HCT116 (cell line): ENCODE measurements around the gene C6orf62. TPM values are rescaled to one million over a fixed set of nuclear protein-coding genes. Genes with fewer than 3 reads are reported as not detected.

ENCODE experiments used
- ATAC-seq: fragments of 200-7000 bp; cut with Tn5 transposase; 2 replicates; pipeline ENCODE4 v1.9.1; 2020; ENCODE audit warnings: mild to moderate bottlenecking, moderate library complexity
- Bru-seq: library from RNA; stranded (reverse); fragments of 400-500 nt; gene quantifications from one replicate; lab custom pipeline; 2021; lab: Mats Ljungman, UMichigan
- BruChase-seq, 2 experiments: library from RNA; stranded (reverse); fragments of 400-500 nt; gene quantifications; one replicate each; lab custom pipeline; 2021; lab: Mats Ljungman, UMichigan
- BruUV-seq: library from RNA; stranded (reverse); fragments of 400-500 nt; replicated peaks from 2 replicates; lab custom pipeline; 2021; lab: Mats Ljungman, UMichigan
- CTCF ChIA-PET: fragments of 300-600 bp; sonication (Branson Sonifier 250); formaldehyde crosslinking; loops from one replicate; lab custom pipeline; 2021; ENCODE audit warnings: antibody characterized with exemption; lab: Charles Lee
- POLR2A ChIA-PET: fragments of 300-600, 350-600 bp; sonication (Branson Sonifier 250); formaldehyde crosslinking; loops from one replicate; lab custom pipeline; 2021; ENCODE audit warnings: antibody characterized with exemption; lab: Charles Lee
- RAD21 ChIA-PET, 2 experiments: fragments of 300-600 bp; sonication (Branson Sonifier 250); formaldehyde crosslinking; loops; one replicate each; lab custom pipeline; 2023; ENCODE audit warnings: low total read pairs in 2 of 2; ENCODE audit not compliant: uncharacterized antibody in 2 of 2, unreplicated experiment in 2 of 2, low non-redundant PET in 1 of 2; lab: Charles Lee
- DNase-seq: peaks from one replicate; pipeline ENCODE4 v3.0.0-alpha.2; 2010; ENCODE audit warnings: low read depth, low spot score
- H2AFZ ChIP-seq: fragments of 200-600 bp; shearing (Covaris generic), sonication (generic); 2 replicates; pipeline ENCODE4 v1.6.1; 2017; ENCODE audit warnings: low read depth, mixed run types, mixed read lengths, antibody characterized with exemption, low read length; ENCODE audit not compliant: poor library complexity, severe bottlenecking
- H3K27ac ChIP-seq: 2 replicates; pipeline ENCODE4 v1.5.1; 2012; ENCODE audit warnings: low read depth, low read length
- H3K27me3 ChIP-seq: fragments of 200-600 bp; sonication (generic); 2 replicates; pipeline ENCODE4 v1.6.1; 2016; ENCODE audit warnings: mixed run types, low read length, mixed read lengths; ENCODE audit not compliant: insufficient read depth
- H3K36me3 ChIP-seq, 2 experiments: fragments of 200-500 bp in 1 of 2; fragments of 200-600 bp in 1 of 2; sonication (Bioruptor generic) in 1 of 2; sonication (generic) in 1 of 2; 2 replicates each; pipeline versions ENCODE4 v1.5.1 to v1.6.1; 2014 to 2016; ENCODE audit warnings: low read length in 2 of 2, inconsistent platforms in 1 of 2, mixed read lengths in 1 of 2, mixed run types in 1 of 2; ENCODE audit not compliant: insufficient read depth in 2 of 2, control insufficient read depth in 1 of 2
- H3K4me1 ChIP-seq, 2 experiments: fragments of 200-600 bp in 1 of 2; sonication (generic) in 1 of 2; 2 replicates each; pipeline versions ENCODE4 v1.5.1 to v1.6.1; 2012 to 2017; ENCODE audit warnings: low read length in 2 of 2, inconsistent platforms in 1 of 2, mild to moderate bottlenecking in 1 of 2, mixed read lengths in 1 of 2, mixed run types in 1 of 2, moderate library complexity in 1 of 2; ENCODE audit not compliant: insufficient read depth in 2 of 2, control insufficient read depth in 1 of 2
- H3K4me2 ChIP-seq: fragments of 200-600 bp; sonication (generic); 2 replicates; pipeline ENCODE4 v1.6.1; 2017; ENCODE audit warnings: mixed run types, low read length, mixed read lengths
- H3K4me3 ChIP-seq, 2 experiments: fragments of 200-600 bp in 1 of 2; sonication (generic) in 1 of 2; replicated peaks in 1 of 2; 2 replicates each; pipeline ENCODE4 v1.5.1; 2011 to 2016; ENCODE audit warnings: low read length in 2 of 2, control low read depth in 1 of 2, low read depth in 1 of 2, mild to moderate bottlenecking in 1 of 2, mixed read lengths in 1 of 2, mixed run types in 1 of 2
- H3K79me2 ChIP-seq: fragments of 200-600 bp; sonication (generic); 2 replicates; pipeline ENCODE4 v1.6.1; 2017; ENCODE audit warnings: mild to moderate bottlenecking, mixed run types, low read length, moderate library complexity, mixed read lengths; ENCODE audit not compliant: insufficient read depth
- H3K9ac ChIP-seq: fragments of 200-600 bp; sonication (generic); 2 replicates; pipeline ENCODE4 v1.6.1; 2016; ENCODE audit warnings: low read length, mixed read lengths
- H3K9me2 ChIP-seq: fragments of 200-600 bp; sonication (generic), shearing (Covaris generic); 2 replicates; pipeline ENCODE4 v1.6.1; 2017; ENCODE audit warnings: mixed run types, mild to moderate bottlenecking, moderate library complexity; ENCODE audit not compliant: insufficient read depth
- H3K9me3 ChIP-seq, 2 experiments: fragments of 200-500 bp in 1 of 2; fragments of 200-600 bp in 1 of 2; sonication (Bioruptor generic) in 1 of 2; sonication (generic) in 1 of 2; 2 replicates each; pipeline ENCODE4 v1.6.1; 2014 to 2017; ENCODE audit warnings: low read length in 2 of 2, mixed read lengths in 2 of 2, inconsistent platforms in 1 of 2, low read depth in 1 of 2, mild to moderate bottlenecking in 1 of 2, mixed run types in 1 of 2, moderate library complexity in 1 of 2; ENCODE audit not compliant: control insufficient read depth in 1 of 2, insufficient read depth in 1 of 2
- H4K20me1 ChIP-seq: fragments of 200-600 bp; sonication (generic), shearing (Covaris generic); 2 replicates; pipeline ENCODE4 v1.6.1; 2017; ENCODE audit warnings: mixed run types, mild to moderate bottlenecking, moderate library complexity; ENCODE audit not compliant: insufficient read depth
- JUND ChIP-seq: IDR thresholded peaks from 2 replicates; pipeline ENCODE4 v1.6.1; 2012
- MAX ChIP-seq: IDR thresholded peaks from 2 replicates; pipeline ENCODE4 v1.6.1; 2012
- POLR2A ChIP-seq: IDR thresholded peaks from 2 replicates; pipeline ENCODE4 v1.7.0; 2011; ENCODE audit warnings: borderline replicate concordance; ENCODE audit not compliant: insufficient read depth, insufficient read length; ENCODE audit errors: extremely low read depth
- REST ChIP-seq: IDR thresholded peaks from 2 replicates; pipeline ENCODE4 v1.6.1; 2012; ENCODE audit warnings: low read depth
- SRF ChIP-seq: IDR thresholded peaks from 2 replicates; pipeline ENCODE4 v1.6.1; 2012; ENCODE audit warnings: low read depth
- intact Hi-C: fragments of 100-400 bp; cut with micrococcal nuclease; formaldehyde crosslinking; loops from 2 replicates; pipeline ENCODE4 v1.10.0; 2022
- long read RNA-seq: library from polyadenylated mRNA; unstranded; transcript quantifications from one replicate; pipeline ENCODE4 v2.0.0, GENCODE V29; 2021; ENCODE audit not compliant: unreplicated experiment
- polyA plus RNA-seq: library from polyadenylated mRNA; unstranded; fragments of >200 nt; gene quantifications from 2 replicates; pipeline ENCODE4 v1.2.1, GENCODE V29; 2012; ENCODE audit warnings: missing spikeins
- total RNA-seq: library from RNA; stranded (reverse); gene quantifications from one replicate; pipeline ENCODE4 v1.2.1, GENCODE V29; 2021; ENCODE audit not compliant: unreplicated experiment
- TF ChIP-seq, protein P1 (sequence below), 3 experiments: fragments of 200-600 bp in 1 of 3; sonication (generic) in 1 of 3; IDR thresholded peaks in 2 of 3; conservative IDR thresholded peaks in 1 of 3; 2 replicates each; pipeline ENCODE4 v1.5.1; 2012 to 2017; ENCODE audit warnings: low read depth in 2 of 3, low read length in 2 of 3, antibody characterized with exemption in 1 of 3, borderline replicate concordance in 1 of 3, control low read depth in 1 of 3, mild to moderate bottlenecking in 1 of 3, mixed read lengths in 1 of 3, mixed run types in 1 of 3, moderate library complexity in 1 of 3; ENCODE audit not compliant: insufficient read depth in 1 of 3
- TF ChIP-seq, protein P2 (sequence below): IDR thresholded peaks from 2 replicates; pipeline ENCODE4 v1.6.1; 2012

Gene C6orf62
- 103 TPM for total RNA-seq
- 42.4 and 56.8 TPM in 2 replicates for polyA plus RNA-seq
- percentile 98 among the genes with signal in this experiment for Bru-seq, nascent RNA
- percentile 98 among the genes with signal in this experiment for BruChase-seq, experiment 1, labeled RNA remaining after a 6-hour chase
- BruChase-seq, experiment 2, labeled RNA remaining after a 2-hour chase = percentile 98 among the genes with signal in this experiment
- long read RNA-seq, full-length matches to known transcripts = 42 of 53 reads
- long read RNA-seq, partial matches to known transcripts = 6 of 53 reads
- long read RNA-seq, other reads (novel, unspliced or antisense) = 5 of 53 reads

DNA sequence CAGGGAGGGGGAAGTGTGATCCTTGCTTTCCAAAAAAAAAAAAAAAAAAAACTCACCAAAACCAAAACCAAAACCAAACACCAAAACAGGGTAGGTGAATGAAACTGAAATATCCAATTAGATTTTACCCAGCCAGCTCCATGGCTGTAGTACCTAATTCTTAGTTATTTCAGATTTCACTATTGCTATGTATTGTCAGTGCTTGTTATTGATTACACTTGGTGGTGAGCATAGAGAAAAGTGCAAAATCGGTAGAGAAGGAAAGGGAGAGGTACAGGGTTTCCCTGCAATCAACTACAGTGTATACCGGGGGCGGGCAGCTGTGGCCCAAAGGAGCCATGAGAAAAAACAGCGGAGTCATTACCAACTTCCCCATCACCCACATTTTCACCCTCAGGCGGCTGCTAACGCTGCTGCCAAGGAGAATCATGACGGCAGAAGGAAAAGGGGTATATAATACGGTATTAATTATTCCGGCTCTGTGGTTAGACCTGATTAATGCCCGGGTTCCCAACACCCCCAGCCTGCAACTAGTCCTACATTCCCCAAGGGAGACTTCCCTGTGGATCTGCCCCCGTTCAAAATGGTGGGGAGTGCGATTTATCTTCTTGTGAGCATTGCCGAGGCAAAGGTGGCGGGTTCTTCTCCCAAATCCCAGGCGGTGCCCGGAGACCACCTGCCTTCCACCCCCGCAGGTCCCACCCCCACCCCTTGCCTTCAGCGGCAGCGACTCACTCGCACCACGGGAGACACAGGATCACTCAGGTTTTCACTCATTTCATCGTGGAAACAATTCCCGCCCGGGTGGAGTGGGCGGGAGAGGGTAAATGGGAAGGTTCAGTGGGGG, at the start of gene C6orf62:
TSS of gene C6orf62 (minus strand) at position 30 of the 847 bp plus-strand sequence. CDS start 486 bp downstream, outside the sequence.
- Histone ChIP-seq H3K36me3 (peaks cover 25 to 37% of the 10 kb centered on the region in 2 experiments), H3K4me3 (peak within 1 kb of the TSS; percentile 92 to 96), H3K9me2 (no peaks in the 10 kb centered on the region), H3K27ac (peak within 1 kb of the TSS; percentile 95), H3K4me2 (peak within 1 kb of the TSS; percentile 90), H3K27me3 (no peaks in the 10 kb centered on the region), H3K9me3 (no peaks in the 10 kb centered on the region), H4K20me1 (peaks cover 17% of the 10 kb centered on the region; the same call in 1 of the 2 replicates), H3K4me1 (peaks cover 16 to 30% of the 10 kb centered on the region in 2 experiments; a peak in 3 of 4 replicates), H3K9ac (peak within 1 kb of the TSS; percentile 99), H2AFZ (no peak within 1 kb of the TSS), H3K79me2 (peaks cover 61% of the 10 kb centered on the region)
- DNase-seq = no peak
- ATAC-seq = no peak
- BruUV-seq = TSS peak; percentile 51
- ChIA-PET POLR2A (interaction anchor here (0.8 to 1.6 kb wide), 2 partner anchors 50 to 55 kb away, joined by 3 to 4 read pairs; partner anchors contain the start of gene GMNN), CTCF (no interaction called here), RAD21 (no interaction called here)
- TF ChIP-seq, protein P1, sequence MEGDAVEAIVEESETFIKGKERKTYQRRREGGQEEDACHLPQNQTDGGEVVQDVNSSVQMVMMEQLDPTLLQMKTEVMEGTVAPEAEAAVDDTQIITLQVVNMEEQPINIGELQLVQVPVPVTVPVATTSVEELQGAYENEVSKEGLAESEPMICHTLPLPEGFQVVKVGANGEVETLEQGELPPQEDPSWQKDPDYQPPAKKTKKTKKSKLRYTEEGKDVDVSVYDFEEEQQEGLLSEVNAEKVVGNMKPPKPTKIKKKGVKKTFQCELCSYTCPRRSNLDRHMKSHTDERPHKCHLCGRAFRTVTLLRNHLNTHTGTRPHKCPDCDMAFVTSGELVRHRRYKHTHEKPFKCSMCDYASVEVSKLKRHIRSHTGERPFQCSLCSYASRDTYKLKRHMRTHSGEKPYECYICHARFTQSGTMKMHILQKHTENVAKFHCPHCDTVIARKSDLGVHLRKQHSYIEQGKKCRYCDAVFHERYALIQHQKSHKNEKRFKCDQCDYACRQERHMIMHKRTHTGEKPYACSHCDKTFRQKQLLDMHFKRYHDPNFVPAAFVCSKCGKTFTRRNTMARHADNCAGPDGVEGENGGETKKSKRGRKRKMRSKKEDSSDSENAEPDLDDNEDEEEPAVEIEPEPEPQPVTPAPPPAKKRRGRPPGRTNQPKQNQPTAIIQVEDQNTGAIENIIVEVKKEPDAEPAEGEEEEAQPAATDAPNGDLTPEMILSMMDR (IDR thresholded peaks at IDR 0.05 in 2 of 3, conservative IDR thresholded peaks at IDR 0.05 in 1 of 3; ENCODE audit: borderline replicate concordance in 1 of 3, insufficient read depth in 1 of 3, low read depth in 2 of 3, low read length in 2 of 3) = no peak
- peak; percentile 11 for TF ChIP-seq POLR2A
- no peak for TF ChIP-seq SRF
- TF ChIP-seq, protein P2, sequence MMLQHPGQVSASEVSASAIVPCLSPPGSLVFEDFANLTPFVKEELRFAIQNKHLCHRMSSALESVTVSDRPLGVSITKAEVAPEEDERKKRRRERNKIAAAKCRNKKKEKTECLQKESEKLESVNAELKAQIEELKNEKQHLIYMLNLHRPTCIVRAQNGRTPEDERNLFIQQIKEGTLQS = no peak
- TF ChIP-seq REST = no peak
- no peak for TF ChIP-seq MAX
- TF ChIP-seq JUND = no peak
- intact Hi-C loops = loop anchor here (10.0 kb wide), 1 partner anchor 355 kb away; no protein-coding TSS in a partner anchor
